Activated CD4-positive, CD25-positive, alpha-beta regulatory T cell treated with anti-CD3 and anti-CD28 coated beads, Interleukin-2, amount 50 U/mL, for 16 hours (primary cell): ENCODE data around the gene ZMIZ1.

ENCODE experiments used
- DNase-seq: peaks from one replicate; pipeline ENCODE4 v3.0.0-alpha.2; 2020; ENCODE audit warnings: low read depth, low spot score

ZMIZ1 gene

DNA sequence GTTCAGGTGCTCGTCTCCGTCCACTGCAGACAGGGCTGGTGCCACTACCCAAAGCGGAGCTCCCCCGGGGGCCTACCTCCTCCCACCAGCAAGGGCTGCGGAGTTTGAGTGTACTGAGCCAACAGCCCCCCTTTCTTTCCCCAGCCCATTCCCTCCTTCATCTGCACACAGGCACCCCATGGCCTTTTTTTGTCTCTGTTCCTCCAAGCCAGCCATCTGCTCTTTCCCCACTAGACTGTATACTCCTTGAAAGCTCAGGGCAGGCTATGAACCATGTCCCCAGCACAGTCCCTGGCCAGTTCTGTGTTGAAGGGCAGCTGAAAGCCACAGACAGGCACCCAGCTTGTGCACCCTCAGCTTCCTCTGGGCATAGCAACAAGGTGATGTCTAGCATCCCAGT lies 99.4 kb downstream of the ZMIZ1 start:
- DNase-seq, result no peak

GRCh38 chr10:79170226-79170752 lies 101.5 kb downstream of the ZMIZ1 start:
- DNase-seq, result no peak

GRCh38 chr10:79170993-79171392 lies 102.2 kb downstream of the ZMIZ1 start:
- no peak for DNase-seq

- DNase-seq, result no peak
Observed at GRCh38 chr10:79171504-79171903, 102.7 kb downstream of the ZMIZ1 start.

GRCh38 chr10:79172881-79173280 lies 104.1 kb downstream of the ZMIZ1 start:
- no peak for DNase-seq

- no peak for DNase-seq
Observed at GRCh38 chr10:79173582-79174262, 105.0 kb downstream of the ZMIZ1 start.

DNA sequence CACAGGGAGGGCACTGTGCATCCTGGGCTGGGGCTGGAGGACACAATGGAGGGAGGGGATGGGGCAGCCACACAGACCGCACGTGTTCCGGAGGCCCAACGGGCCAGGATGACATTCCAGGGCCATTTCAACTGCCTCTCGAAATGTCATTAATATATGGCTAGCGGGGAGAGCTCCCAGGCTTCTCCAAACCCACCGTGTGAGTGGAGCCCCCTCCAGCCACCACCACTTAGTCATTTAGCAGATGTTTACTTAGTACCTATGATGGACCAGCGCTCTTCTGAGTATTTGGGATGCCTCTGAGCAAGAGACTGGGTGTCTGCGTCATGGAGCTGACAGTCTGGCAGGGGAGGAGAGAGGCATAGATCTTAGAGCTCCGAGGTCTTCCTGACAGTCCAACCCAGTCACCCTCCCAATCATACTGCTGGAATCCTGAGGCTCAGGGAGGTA lies 107.3 kb downstream of the ZMIZ1 start:
- no peak for DNase-seq

GRCh38 chr10:79176949-79177602 lies 108.3 kb downstream of the ZMIZ1 start:
- DNase-seq, result no peak

DNA sequence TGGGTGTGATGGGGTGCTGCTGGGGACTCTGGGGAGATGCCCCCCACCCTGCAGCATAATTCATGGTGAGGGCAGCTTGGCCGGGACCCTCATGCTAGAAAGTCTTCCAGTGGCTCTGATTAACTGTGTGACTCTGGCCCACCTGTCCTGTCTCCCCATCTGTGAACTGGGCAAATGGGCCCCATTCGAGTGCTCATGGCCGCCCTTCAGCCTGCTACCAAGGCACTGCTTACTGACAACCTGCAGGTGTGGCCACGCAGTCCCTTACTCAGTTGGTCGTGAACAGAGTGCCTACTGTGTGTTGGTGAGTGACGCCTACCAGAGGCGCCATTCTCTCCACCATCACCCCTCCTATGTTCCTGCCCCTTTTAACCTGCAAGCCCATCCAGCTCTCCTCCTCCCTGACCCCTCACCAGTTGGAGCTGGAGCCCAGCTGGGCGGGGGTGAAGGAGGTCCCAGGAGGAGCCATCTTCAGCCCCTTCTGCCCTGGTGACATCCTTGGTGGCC lies 109.4 kb downstream of the ZMIZ1 start:
- DNase-seq, result no peak

- DNase-seq, result no peak
Observed at GRCh38 chr10:79178614-79179163, 109.9 kb downstream of the ZMIZ1 start.

DNA sequence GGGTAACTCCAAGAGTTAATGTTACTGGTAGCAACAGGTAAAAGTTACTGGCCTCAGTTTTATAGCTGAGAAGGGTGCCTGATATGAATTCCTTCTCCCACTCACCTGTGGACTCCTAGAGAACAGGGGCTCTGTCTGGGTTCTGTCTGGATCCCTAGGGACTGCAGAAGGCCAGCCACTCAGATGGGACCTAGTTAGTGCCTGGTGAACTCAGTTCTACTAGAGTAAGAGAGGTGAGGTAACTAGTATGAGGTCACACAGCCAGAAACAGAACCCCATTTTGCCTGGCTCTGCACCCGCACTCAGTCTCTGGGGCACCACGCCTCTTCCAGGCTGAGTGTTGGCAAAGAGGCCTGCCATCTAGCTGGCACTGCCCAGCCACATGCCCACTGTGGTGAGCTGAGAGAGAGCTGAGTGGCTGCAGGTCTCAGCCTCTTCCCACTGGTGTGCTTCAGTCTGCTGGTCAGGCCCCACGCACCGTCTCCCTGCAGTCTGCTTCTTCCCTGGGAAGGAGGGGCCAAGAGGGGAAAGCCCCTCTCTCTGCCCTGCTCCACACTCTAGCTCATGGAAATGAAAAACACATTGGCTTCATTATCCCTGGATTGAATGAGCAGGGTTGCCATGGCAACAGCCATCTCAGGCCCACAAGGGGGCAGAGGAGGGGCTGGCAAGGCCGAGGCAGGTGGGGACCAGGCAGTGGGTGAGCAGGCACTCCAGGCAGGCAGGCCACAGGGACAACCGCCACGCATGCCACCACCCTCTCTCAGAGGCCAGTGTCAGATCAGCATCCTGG lies 110.6 kb downstream of the ZMIZ1 start:
- DNase-seq, result no peak

- no peak for DNase-seq
Observed at GRCh38 chr10:79179957-79180309, 111.2 kb downstream of the ZMIZ1 start.

GRCh38 chr10:79180414-79181221 lies 111.9 kb downstream of the ZMIZ1 start:
- DNase-seq, result no peak

DNA sequence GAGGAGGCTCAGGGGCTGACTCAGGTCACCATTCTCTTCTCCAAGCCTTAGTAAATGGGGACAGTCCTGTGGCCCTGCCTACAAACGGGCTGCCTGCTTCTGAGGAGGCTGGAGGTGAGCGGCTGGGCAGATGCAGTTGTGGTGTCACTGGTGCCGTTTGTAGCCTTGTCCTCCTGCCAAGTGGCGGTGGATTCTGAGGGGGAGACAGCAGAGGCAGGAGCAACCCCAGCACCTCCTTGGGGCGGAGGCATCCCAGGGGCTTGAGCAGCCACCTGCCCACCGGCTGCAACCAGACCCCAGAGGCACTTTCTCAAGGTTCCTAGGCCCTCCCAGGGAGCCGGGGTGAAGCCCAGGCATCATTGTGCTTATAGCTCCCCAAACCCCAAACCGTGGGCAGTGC lies 112.5 kb downstream of the ZMIZ1 start:
- DNase-seq, result no peak

DNA sequence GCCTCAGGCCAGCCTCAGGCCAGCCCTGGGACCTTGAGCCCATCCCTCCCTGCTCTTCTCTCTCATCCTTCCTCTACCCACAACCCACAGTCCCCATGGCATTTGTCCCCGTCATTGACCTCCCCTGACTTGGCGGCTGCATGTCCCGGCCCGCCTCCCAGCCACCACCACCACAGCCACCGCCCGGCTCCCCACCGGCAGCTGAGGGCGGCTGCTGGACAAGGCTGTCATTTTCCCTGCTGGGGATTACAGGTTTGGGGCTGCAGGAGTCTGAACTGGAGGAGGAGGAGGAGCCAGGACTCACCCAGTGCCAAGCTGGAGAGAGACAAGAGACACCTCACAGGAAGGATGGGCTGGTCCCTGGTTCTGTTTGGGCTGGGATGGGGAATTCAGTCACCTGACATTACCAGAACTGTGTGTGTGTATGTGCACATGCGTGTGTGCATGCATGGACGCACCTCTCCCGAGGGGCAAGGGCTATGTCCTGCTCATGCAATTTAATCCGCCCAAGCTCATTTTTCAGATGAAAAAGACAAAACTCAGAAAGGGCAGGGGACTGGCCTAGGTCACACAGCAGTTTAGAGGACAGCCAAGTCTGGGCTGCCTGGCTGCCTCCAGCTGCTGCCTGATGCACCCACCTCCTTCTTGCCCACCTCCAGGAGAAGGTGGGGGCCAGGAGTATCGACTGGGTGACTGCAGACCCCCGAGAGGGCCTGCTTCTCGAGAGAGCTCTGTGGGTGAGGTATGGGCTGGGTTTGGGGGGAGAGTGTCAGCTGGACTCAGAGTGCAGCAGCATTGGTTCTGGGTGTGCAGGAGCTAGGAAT lies 113.1 kb downstream of the ZMIZ1 start:
- DNase-seq, result no peak

GRCh38 chr10:79182781-79183467 lies 114.2 kb downstream of the ZMIZ1 start:
- no peak for DNase-seq

DNA sequence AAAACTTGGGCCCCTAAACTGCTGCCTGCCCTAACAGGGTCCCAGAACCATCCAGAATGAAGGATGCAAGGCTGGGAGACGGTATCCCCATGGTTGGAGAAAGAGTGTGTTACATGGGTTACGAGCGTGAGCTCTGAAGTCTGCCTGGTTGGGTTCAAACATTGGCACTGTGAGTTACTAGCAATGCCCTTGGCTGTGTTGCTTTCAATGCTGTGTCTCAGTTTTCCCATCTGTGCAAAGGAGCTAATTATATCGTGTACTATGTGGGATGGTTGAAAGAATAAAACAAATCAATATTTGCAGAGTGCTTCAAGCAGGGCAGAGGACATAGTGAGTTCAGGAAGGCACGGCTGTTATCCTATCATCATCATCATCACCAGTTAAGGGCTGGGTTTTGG lies 114.7 kb downstream of the ZMIZ1 start:
- DNase-seq, result no peak

- no peak for DNase-seq
Observed at GRCh38 chr10:79184145-79184625, 115.4 kb downstream of the ZMIZ1 start.

GRCh38 chr10:79184657-79185056 lies 115.9 kb downstream of the ZMIZ1 start:
- DNase-seq, result no peak
